Panc1 (cell line): ENCODE measurements around the gene ATCAY. TPM values are rescaled to one million over a fixed set of nuclear protein-coding genes. Genes with fewer than 3 reads are reported as not detected.

Experiments used
- ATAC-seq: fragments of 200-7000 bp; cut with Tn5 transposase; 2 replicates; pipeline ENCODE4 v1.9.1; 2020; ENCODE audit warnings: mild to moderate bottlenecking, moderate library complexity
- BruUV-seq: library from RNA; stranded (reverse); fragments of 400-500 nt; replicated peaks from 2 replicates; lab custom pipeline; 2021; lab: Mats Ljungman, UMichigan
- CTCF ChIA-PET: fragments of 300-600 bp; sonication (Branson Sonifier 250); formaldehyde crosslinking; loops from one replicate; lab custom pipeline; 2022; ENCODE audit warnings: antibody characterized with exemption; lab: Charles Lee
- POLR2A ChIA-PET: fragments of 300-600 bp; sonication (Branson Sonifier 250); formaldehyde crosslinking; loops from one replicate; lab custom pipeline; 2022; ENCODE audit warnings: antibody characterized with exemption; lab: Charles Lee
- DNase-seq: peaks from one replicate; pipeline ENCODE4 v3.0.0-alpha.2; 2010; ENCODE audit warnings: low read depth, low spot score
- H3K27ac ChIP-seq: 2 replicates; pipeline ENCODE4 v1.5.1; 2011; ENCODE audit warnings: mild to moderate bottlenecking, low read length, inconsistent platforms
- H3K27me3 ChIP-seq: fragments of 200-500 bp; sonication (Bioruptor generic); 2 replicates; pipeline ENCODE4 v1.6.0; 2014; ENCODE audit warnings: low read length, inconsistent platforms; ENCODE audit not compliant: control insufficient read depth, insufficient read depth
- H3K36me3 ChIP-seq: fragments of 200-500 bp; sonication (Bioruptor generic); 2 replicates; pipeline ENCODE4 v1.5.1; 2014; ENCODE audit warnings: inconsistent platforms, mild to moderate bottlenecking, low read length, moderate library complexity; ENCODE audit not compliant: control insufficient read depth, insufficient read depth
- H3K4me1 ChIP-seq: 2 replicates; pipeline ENCODE4 v1.5.1; 2011; ENCODE audit warnings: inconsistent platforms, mild to moderate bottlenecking, low read length, moderate library complexity; ENCODE audit not compliant: control insufficient read depth, insufficient read depth
- H3K4me3 ChIP-seq, 2 experiments: 2 replicates each; pipeline ENCODE4 v1.5.1; 2011 to 2012; ENCODE audit warnings: low read depth in 2 of 2, low read length in 2 of 2, mild to moderate bottlenecking in 2 of 2, inconsistent platforms in 1 of 2, moderate library complexity in 1 of 2
- H3K9me3 ChIP-seq: fragments of 200-500 bp; sonication (Bioruptor generic); 2 replicates; pipeline ENCODE4 v1.5.1; 2014; ENCODE audit warnings: low read depth, mild to moderate bottlenecking, inconsistent platforms, low read length, moderate library complexity; ENCODE audit not compliant: control insufficient read depth, insufficient read depth
- CTCF ChIP-seq: fragments of 450-650 bp; IDR thresholded peaks from 2 replicates; pipeline ENCODE4 v1.5.1; 2017; ENCODE audit warnings: mild to moderate bottlenecking
- POLR2AphosphoS5 ChIP-seq: IDR thresholded peaks from 2 replicates; pipeline ENCODE4 v1.6.1; 2012; ENCODE audit warnings: mild to moderate bottlenecking, low read depth, low read length, moderate library complexity
- SIN3A ChIP-seq: IDR thresholded peaks from 2 replicates; pipeline ENCODE4 v1.6.1; 2012; ENCODE audit warnings: low read depth, mild to moderate bottlenecking, low read length, moderate library complexity, borderline replicate concordance; ENCODE audit not compliant: insufficient read depth
- TCF7L2 ChIP-seq: IDR thresholded peaks from 2 replicates; pipeline ENCODE4 v1.6.1; 2011; ENCODE audit warnings: mild to moderate bottlenecking, low read depth, low read length, inconsistent platforms
- in situ Hi-C: cut with HindIII; loops from 2 replicates; pipeline ENCODE4 v1.10.0; 2016; ENCODE audit warnings: low sequenced_read_pairs, low pct_unique_long_range_greater_than_20kb
- intact Hi-C: fragments of 100-400 bp; cut with micrococcal nuclease; formaldehyde crosslinking; loops from one replicate; pipeline ENCODE4 v1.10.0; 2022; ENCODE audit not compliant: unreplicated experiment
- total RNA-seq: library from RNA; stranded (reverse); gene quantifications from one replicate; pipeline ENCODE4 v1.2.1, GENCODE V29; 2021; ENCODE audit not compliant: unreplicated experiment
- TF ChIP-seq, protein P1 (sequence below), 2 experiments: IDR thresholded peaks; 2 replicates each; pipeline ENCODE4 v1.6.1; 2011 to 2012; ENCODE audit warnings: low read depth in 2 of 2, control low read depth in 1 of 2, low read length in 1 of 2, mild to moderate bottlenecking in 1 of 2, moderate library complexity in 1 of 2; ENCODE audit not compliant: insufficient read depth in 1 of 2

ATCAY gene
- total RNA-seq, 1 experiment from 2014 or later: 0.15 TPM

DNA sequence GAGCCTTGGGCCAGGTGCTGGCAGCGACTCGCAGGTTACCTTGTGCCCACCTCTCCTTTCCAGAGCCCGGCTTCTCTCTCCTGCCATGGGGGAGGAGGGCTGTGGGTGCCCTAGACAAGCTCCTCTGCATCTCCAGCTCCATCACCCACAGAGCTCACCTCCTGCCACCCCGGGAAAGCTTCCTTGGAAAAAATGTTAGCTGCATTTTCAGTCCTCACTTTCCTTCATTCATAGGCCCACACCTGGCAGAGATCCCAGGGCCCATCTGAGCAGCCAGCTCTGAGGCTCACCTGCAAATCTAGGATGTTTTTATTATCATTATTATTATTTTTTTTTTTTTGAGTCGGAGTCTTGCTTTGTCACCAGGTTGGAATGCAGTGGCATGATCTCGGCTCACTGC is 48.5 kb upstream of the ATCAY start:
- H3K4me3 ChIP-seq: no peak overlapping the region
- intact Hi-C loops (no loop called here), in situ Hi-C loops (no loop called here)
- BruUV-seq: no TSS peak
- H3K9me3 ChIP-seq: no peaks in the 10 kb centered on the region
- POLR2A ChIA-PET: interaction anchor here (0.7 kb wide), 1 partner anchor 333 kb away, joined by 3 read pairs; no protein-coding TSS in a partner anchor
- H3K4me1 ChIP-seq: no peaks in the 10 kb centered on the region
- H3K36me3 ChIP-seq: no peaks in the 10 kb centered on the region
- TF ChIP-seq, protein P1, sequence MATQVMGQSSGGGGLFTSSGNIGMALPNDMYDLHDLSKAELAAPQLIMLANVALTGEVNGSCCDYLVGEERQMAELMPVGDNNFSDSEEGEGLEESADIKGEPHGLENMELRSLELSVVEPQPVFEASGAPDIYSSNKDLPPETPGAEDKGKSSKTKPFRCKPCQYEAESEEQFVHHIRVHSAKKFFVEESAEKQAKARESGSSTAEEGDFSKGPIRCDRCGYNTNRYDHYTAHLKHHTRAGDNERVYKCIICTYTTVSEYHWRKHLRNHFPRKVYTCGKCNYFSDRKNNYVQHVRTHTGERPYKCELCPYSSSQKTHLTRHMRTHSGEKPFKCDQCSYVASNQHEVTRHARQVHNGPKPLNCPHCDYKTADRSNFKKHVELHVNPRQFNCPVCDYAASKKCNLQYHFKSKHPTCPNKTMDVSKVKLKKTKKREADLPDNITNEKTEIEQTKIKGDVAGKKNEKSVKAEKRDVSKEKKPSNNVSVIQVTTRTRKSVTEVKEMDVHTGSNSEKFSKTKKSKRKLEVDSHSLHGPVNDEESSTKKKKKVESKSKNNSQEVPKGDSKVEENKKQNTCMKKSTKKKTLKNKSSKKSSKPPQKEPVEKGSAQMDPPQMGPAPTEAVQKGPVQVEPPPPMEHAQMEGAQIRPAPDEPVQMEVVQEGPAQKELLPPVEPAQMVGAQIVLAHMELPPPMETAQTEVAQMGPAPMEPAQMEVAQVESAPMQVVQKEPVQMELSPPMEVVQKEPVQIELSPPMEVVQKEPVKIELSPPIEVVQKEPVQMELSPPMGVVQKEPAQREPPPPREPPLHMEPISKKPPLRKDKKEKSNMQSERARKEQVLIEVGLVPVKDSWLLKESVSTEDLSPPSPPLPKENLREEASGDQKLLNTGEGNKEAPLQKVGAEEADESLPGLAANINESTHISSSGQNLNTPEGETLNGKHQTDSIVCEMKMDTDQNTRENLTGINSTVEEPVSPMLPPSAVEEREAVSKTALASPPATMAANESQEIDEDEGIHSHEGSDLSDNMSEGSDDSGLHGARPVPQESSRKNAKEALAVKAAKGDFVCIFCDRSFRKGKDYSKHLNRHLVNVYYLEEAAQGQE (IDR thresholded peaks at IDR 0.05; ENCODE audit: insufficient read depth in 1 of 2, low read depth in 2 of 2, low read length in 1 of 2): no peak
- TF ChIP-seq POLR2AphosphoS5 (no peak), CTCF (no peak), TCF7L2 (no peak), SIN3A (no peak)
- CTCF ChIA-PET: interaction anchor here (0.6 kb wide), 1 partner anchor 158 kb away, joined by 6 read pairs; no protein-coding TSS in a partner anchor
- H3K27ac ChIP-seq: no peak overlapping the region
- ATAC-seq (no peak), DNase-seq (no peak)
- H3K27me3 ChIP-seq: no peaks in the 10 kb centered on the region

- CTCF ChIA-PET: interaction anchor here (0.5 kb wide), 1 partner anchor 1418 kb away, joined by 8 read pairs; no protein-coding TSS in a partner anchor
- no peaks in the 10 kb centered on the region for H3K27me3 ChIP-seq
- H3K9me3 ChIP-seq: no peaks in the 10 kb centered on the region
- TF ChIP-seq, protein P1 (IDR thresholded peaks at IDR 0.05; ENCODE audit: insufficient read depth in 1 of 2, low read depth in 2 of 2, low read length in 1 of 2): no peak
- no peak for TF ChIP-seq TCF7L2
- no peak for TF ChIP-seq CTCF
- TF ChIP-seq SIN3A: no peak
- no peak for TF ChIP-seq POLR2AphosphoS5
- no peak for DNase-seq
- POLR2A ChIA-PET: no interaction called here
- no peaks in the 10 kb centered on the region for H3K4me1 ChIP-seq
- intact Hi-C loops: no loop called here
- no peaks in the 10 kb centered on the region for H3K36me3 ChIP-seq
- no peak overlapping the region for H3K4me3 ChIP-seq
- in situ Hi-C loops: no loop called here
- ATAC-seq: no peak
- no TSS peak for BruUV-seq
- H3K27ac ChIP-seq: no peak overlapping the region
These were observed 46.7 kb upstream of the ATCAY start for GRCh38 chr19:3833578-3834348.
